ENCODE measurements around the gene UBE2K. TPM values are rescaled to one million over a fixed set of nuclear protein-coding genes. Genes with fewer than 3 reads are reported as not detected.
A peak's percentile ranks its signal among the peaks of the same experiment; 100 is the strongest.
"Not testable (repeated sequence)": the region's sequence is repeated elsewhere in the genome, so short reads cannot be mapped to it uniquely, and the experiment has no call there.

The UBE2K gene
- total RNA-seq, 4 donors from 2014 or later: 27.1 to 48.5 (median 32.3) TPM

DNA sequence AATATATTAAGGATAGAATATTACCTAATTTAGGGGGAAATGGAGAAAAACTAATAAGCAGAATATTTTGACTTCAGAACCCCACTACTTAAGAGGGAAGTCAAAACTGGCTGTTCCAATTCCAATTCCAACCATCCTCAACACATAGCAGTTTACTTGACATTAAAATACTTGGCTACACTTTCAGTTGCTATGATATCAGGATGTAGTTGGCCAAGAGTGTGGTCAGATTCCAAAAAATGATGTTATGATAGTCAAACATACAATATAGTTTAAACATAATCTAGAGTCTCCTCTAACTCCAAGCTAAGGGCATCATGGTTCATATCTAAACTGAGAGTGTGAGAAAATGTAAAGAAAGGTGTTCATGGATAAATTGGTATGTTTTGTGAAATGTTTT lies 42.7 kb upstream of the UBE2K start:
- no peak for DNase-seq
- Histone ChIP-seq H3K27me3 (no peaks in the 10 kb centered on the region), H3K36me3 (no peaks in the 10 kb centered on the region), H3K4me3 (replicated peaks in 1 of 3) (no peak overlapping the region), H3K4me1 (no peaks in the 10 kb centered on the region), H3K27ac (peak overlapping the region in 1 of 3 donors; percentile 36), H3K9me3 (no peaks in the 10 kb centered on the region)
- no peak for TF ChIP-seq POLR2A (IDR thresholded peaks at IDR 0.05)
- TF ChIP-seq, protein P1, sequence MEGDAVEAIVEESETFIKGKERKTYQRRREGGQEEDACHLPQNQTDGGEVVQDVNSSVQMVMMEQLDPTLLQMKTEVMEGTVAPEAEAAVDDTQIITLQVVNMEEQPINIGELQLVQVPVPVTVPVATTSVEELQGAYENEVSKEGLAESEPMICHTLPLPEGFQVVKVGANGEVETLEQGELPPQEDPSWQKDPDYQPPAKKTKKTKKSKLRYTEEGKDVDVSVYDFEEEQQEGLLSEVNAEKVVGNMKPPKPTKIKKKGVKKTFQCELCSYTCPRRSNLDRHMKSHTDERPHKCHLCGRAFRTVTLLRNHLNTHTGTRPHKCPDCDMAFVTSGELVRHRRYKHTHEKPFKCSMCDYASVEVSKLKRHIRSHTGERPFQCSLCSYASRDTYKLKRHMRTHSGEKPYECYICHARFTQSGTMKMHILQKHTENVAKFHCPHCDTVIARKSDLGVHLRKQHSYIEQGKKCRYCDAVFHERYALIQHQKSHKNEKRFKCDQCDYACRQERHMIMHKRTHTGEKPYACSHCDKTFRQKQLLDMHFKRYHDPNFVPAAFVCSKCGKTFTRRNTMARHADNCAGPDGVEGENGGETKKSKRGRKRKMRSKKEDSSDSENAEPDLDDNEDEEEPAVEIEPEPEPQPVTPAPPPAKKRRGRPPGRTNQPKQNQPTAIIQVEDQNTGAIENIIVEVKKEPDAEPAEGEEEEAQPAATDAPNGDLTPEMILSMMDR (IDR thresholded peaks at IDR 0.05): no peak
- intact Hi-C loops (cut with DNase I): no loop called here

DNA sequence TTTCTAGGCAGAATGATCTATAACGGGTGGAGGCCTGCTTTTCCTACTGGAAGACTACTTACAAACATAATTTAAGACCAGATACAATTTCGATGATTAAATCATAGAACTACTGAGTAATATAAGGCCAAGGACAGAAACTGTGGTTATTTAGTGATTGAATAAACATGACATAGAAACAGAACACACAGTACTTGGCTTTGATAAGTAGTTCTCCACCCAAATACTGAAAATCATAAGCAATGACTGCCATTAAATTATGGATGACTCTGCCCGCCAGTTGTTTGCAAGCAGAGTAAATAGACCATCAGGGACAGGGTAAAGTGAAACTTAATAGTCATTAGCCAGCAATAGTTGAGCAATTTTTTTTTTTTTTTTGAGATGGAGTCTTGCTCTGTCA lies 42.1 kb upstream of the UBE2K start:
- intact Hi-C loops (cut with DNase I): no loop called here
- WGBS, 2 donors: 83 to 84% methylated on average over 3 of the region's 3 CpGs
- no peak for DNase-seq
- no peaks in the 10 kb centered on the region for H3K4me1 ChIP-seq
- no peak overlapping the region for H3K27ac ChIP-seq
- no peaks in the 10 kb centered on the region for H3K36me3 ChIP-seq
- no peaks in the 10 kb centered on the region for H3K27me3 ChIP-seq
- no peak for TF ChIP-seq POLR2A (IDR thresholded peaks at IDR 0.05)
- TF ChIP-seq, protein P1 (IDR thresholded peaks at IDR 0.05): no peak
- H3K9me3 ChIP-seq: no peaks in the 10 kb centered on the region
- H3K4me3 ChIP-seq (replicated peaks in 1 of 3): no peak overlapping the region

DNA sequence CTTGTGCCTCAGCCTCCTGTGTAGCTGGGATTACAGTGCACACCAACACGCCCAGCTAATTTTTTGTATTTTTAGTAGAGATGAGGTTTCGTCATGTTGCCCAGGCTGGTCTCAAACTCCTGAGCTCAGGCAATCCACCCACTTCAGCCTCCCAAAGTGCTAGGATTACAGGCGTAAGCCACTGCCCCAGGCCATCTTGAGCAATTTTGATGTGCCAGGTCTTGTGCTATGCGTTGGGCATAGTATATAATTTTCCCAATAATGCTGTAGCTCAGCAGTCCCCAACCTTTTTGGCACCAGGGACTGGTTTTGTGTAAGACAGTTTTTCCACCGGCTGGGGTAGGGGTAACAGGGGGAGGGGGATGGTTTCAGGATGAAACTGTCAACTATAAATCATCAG lies 41.3 kb upstream of the UBE2K start:
- DNase-seq; H3K36me3 ChIP-seq; H3K9me3 ChIP-seq; H3K27me3 ChIP-seq; H3K4me1 ChIP-seq; H3K4me3 ChIP-seq (replicated peaks in 1 of 3); H3K27ac ChIP-seq; intact Hi-C loops (cut with DNase I): not testable (repeated sequence)
- 89 to 96% methylated on average over 5 of the region's 5 CpGs for WGBS, 2 donors

DNA sequence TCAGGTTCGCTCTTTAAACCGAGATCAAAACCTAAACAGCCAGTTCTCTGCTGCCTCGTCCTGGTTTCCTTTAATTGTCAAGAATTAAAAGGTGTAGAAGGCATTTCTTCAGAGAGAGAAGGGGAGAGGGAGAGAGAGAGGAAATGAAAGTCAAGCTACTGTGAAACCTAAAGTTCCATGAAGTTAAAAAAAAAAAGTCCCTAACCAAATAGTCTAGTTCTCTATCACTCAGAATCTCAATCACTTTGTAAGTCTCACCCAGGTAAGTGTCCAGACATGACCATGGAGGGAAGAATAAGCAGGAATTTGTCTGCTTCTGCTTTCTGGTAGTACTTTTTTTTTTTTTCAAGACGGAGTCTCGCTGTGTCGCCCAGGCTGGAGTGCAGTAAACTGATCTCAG lies 40.5 kb upstream of the UBE2K start:
- no peak for TF ChIP-seq POLR2A (IDR thresholded peaks at IDR 0.05)
- TF ChIP-seq, protein P1 (IDR thresholded peaks at IDR 0.05): no peak
- no peaks in the 10 kb centered on the region for H3K36me3 ChIP-seq
- intact Hi-C loops (cut with DNase I): no loop called here

DNA sequence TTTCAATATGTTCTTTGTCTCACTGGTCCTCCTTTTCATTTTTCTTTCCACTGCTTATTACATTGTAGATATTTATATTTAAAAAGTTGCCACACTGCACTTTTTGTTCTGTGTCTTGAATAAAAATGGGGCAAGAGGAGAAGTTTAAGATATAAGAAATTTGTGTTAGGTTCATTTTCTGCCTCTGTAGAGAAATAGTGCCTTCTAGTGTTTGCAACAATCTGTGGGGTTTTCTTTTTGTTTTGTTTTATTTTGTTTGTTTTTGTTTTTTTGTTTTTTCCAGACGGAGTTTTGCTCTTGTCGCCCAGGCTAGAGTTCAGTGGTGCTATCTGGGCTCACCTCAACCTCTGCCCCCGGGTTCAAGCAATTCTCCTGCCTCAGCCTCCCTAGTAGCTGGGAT lies 39.2 kb upstream of the UBE2K start:
- Histone ChIP-seq H3K36me3 (no peaks in the 10 kb centered on the region), H3K27ac (no peak overlapping the region), H3K9me3 (no peaks in the 10 kb centered on the region), H3K4me3 (replicated peaks in 1 of 3) (no peak overlapping the region), H3K4me1 (no peaks in the 10 kb centered on the region), H3K27me3 (no peaks in the 10 kb centered on the region)
- DNase-seq: no peak
- TF ChIP-seq, protein P1 (IDR thresholded peaks at IDR 0.05): peak in 2 of 6 experiments; percentile 11 to 28
- no peak for TF ChIP-seq POLR2A (IDR thresholded peaks at IDR 0.05)
- intact Hi-C loops (cut with DNase I): no loop called here
- WGBS, 2 donors: 89 to 92% methylated on average over 3 of the region's 3 CpGs

More for the DNA sequence above, 40.5 kb upstream of the UBE2K start:
- no peaks in the 10 kb centered on the region for H3K4me1 ChIP-seq
- WGBS, 2 donors: 81 to 85% methylated on average over 6 of the region's 6 CpGs
- H3K27me3 ChIP-seq: no peaks in the 10 kb centered on the region
- no peak overlapping the region for H3K4me3 ChIP-seq (replicated peaks in 1 of 3)
- H3K9me3 ChIP-seq: no peaks in the 10 kb centered on the region
- no peak overlapping the region for H3K27ac ChIP-seq
- DNase-seq: no peak

DNA sequence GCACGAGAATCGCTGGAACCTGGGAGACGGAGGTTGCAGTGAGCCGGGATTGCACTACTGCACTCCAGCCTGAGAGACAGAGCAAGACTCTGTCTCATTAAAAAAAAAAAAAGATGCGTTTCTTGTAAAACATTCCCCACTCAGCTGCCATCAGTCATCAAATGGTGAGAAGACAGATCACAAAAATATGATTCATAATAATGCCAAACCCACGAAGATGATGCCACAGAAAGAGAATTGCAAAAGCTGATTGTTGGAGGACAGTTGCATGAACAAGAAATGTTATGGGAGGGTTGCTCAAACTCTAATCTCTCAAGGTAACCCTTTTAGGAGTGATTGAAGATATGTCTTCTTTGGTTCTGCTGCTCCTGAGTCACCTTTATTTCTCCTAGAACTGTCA lies 37.9 kb upstream of the UBE2K start:
- Histone ChIP-seq H3K27me3 (no peaks in the 10 kb centered on the region), H3K36me3 (no peaks in the 10 kb centered on the region), H3K9me3 (no peaks in the 10 kb centered on the region), H3K4me1 (no peaks in the 10 kb centered on the region), H3K4me3 (replicated peaks in 1 of 3) (no peak overlapping the region), H3K27ac (no peak overlapping the region)
- WGBS, 2 donors: 94% methylated on average over 6 of the region's 6 CpGs
- DNase-seq: no peak
- no peak for TF ChIP-seq POLR2A (IDR thresholded peaks at IDR 0.05)
- TF ChIP-seq, protein P1 (IDR thresholded peaks at IDR 0.05): no peak
- intact Hi-C loops (cut with DNase I): no loop called here
